T47D (cell line): ENCODE results near the gene DLX6.

Source experiments
- DNase-seq, 2 experiments: peaks; one replicate each; pipeline versions ENCODE4 v3.0.0 to v3.0.0-alpha.2; 2011 to 2012; ENCODE audit warnings: low read depth in 1 of 2, low spot score in 1 of 2
- JUND ChIP-seq: IDR thresholded peaks from 2 replicates; pipeline ENCODE4 v1.6.1; 2012; ENCODE audit warnings: low read depth
- in situ Hi-C: cut with HindIII; loops from 2 replicates; pipeline ENCODE4 v1.10.0; 2016; ENCODE audit warnings: low sequenced_read_pairs, low pct_unique_long_range_greater_than_20kb

The DLX6 gene

DNA sequence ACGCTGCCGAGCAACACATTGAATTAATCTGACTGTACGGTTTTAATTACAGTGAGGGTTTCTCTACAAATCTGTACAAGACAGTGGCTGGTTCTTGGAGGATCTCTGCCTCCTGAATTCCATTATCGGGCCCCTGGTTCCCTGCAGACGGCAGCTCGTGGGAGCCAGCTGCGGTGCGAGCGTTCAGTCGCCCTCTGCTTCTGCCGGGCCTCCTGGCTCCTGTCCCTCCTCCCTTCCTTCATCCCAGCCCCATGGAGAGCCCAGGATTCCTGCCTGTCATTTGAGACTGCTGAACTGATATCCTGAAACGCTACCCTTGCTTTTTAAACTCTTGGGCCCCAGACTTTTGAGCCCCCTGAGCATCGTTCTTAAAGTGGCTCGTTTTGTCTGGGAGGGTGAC is 6.6 kb upstream of the DLX6 start:
- in situ Hi-C loops: no loop called here
- no peak for DNase-seq
- no peak for TF ChIP-seq JUND

DNA sequence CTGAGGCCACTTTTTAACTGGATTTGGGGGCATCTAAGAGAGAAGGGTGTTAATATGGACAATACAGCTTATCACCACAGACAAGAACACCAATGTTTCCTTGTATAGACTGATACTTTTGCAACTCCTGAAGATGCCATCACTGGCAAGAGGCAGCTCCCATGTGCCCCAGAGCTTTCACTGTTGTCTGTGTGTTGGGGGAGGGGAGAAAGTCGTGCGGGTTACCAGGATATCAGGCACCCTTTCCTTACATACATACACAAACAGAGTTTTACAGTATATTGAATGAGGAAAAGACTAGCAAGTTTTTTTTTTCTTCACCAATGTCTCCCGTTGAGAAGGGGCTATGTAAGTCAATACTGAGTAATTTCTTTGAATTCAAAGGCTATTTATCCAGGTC is 4.1 kb upstream of the DLX6 start:
- in situ Hi-C loops: no loop called here
- TF ChIP-seq JUND: no peak
- no peak for DNase-seq

- TF ChIP-seq JUND: no peak
- no peak for DNase-seq
- in situ Hi-C loops: no loop called here
Observed at GRCh38 chr7:97001656-97002554, 3.4 kb upstream of the DLX6 start.

DNA sequence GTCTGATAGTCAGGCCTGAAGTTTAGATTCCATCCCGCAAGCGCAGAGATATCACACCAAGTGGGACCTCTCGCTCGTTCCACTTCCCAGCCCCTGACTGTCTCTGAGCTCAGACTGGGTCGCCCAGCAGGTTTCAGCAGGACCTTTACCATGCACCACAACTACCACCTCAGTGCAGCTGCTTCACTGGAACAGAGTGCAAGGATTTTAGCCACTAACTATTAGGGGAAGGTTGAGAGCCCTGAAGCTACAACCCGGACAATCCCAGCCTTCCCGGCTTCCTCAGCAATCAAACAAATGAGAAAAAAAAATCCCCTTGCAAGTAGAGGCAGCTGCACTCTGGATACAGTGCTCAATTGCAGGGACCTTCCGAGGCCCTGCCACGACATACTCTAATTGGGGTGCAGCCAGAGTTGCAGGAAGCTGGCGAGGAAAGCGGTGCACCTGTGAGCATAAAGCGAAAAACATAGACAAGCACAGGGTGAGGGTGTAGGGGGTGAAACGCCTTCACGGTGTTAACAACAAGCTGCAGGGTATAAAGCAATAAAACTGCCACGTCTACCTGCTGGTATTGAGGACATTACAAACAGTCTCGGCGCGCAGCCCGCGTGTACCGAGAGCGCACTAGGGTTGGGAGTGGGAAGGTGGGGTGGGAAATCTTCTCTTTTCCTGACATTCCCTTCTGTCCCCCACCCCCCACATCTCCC is 2.6 kb upstream of the DLX6 start:
- DNase-seq: no peak
- no peak for TF ChIP-seq JUND
- in situ Hi-C loops: no loop called here

DNA sequence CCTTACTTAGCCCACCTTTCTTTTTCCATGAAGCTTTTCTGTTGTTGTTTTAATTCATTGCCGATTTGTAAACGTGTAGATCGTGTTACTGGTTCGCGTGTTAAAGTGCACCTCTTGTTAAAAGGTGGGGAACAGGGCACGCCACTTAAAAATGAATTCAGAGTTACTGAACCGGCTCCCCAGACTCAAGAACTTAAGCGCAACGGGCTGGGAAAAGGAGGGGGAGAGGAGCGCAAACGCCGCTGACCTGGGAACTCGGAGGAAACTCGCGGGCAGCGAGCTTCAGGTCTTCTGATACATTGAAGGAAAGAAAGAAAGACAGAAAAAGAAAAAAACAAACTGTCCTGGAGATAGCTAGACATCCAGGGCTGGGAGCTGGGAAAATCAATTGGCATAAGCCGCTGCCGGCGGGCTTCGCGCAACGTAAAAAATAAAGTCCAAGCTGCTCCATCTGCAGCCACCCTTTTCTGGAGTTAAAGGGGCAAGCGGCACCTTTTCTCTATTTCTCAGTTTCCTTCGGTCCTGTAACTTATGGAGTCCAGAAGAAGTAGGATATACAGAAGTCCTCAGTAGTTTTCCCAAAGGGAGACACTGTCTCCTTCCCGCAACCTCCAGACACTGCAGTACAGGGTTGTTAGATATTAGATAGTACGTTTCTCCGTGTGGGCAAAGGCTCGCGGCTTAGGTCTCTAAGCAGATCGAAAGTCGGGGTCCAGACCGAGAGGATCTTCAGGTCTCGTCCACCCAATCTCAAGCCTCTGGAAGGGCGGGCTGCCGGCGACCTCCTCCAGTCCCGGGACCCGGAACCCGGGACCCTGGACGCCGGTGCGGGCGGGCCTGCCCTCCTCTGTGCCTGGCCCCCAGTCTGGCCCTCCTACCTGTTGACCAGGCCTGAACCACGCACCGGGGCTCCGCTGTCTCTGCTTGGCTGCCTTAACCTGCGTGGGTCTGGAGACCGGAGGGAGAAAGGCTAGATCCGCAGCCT is 1.8 kb upstream of the DLX6 start:
- DNase-seq: no peak
- in situ Hi-C loops: no loop called here
- TF ChIP-seq JUND: no peak

DNA sequence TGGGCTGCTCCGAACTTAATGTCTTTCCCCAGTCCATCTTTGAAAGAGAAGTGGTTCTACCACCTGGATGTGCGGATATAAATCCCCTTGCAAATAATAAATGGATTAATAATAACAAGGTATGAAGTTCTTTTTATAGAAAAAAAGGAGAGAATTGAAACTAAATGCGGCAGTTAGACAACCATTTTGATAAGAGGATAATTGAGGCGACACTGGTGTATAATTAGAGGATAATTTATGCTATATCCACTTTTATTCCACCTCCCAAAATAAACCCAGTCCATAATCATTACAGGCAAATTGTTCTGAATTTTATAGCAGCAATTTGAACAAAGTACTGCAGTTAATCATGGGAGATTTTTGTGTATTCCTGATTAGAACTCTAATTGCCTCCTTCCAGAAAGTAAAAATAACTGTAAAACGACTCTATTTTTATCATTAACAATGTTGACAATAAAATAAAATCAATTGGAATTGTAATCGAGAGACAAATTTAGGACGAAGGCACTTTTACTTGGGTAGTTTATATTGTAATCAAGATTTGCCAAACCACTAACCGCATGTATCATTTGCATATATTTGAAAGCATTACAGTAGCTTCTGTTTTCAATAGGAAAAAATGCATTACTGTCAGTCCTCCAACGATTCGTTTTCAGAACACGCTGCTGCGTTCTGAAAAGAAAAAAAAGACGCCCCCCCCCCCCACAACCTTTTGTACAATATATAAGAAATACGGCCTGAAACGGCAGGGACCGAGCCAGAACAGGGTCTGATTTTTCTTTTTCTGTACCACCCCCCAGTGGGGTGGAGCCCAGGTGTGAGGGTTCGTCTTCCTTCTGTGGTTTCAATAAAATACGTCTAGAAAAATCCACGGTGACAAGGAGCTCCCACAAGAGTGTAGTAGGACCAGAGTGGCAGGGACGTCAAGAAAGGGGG is 838 bp upstream of the DLX6 start:
- in situ Hi-C loops: no loop called here
- no peak for DNase-seq
- TF ChIP-seq JUND: no peak

GRCh38 chr7:97006055-97006815 is 882 bp downstream of the DLX6 start:
- in situ Hi-C loops: no loop called here
- DNase-seq: no peak
- TF ChIP-seq JUND: no peak

GRCh38 chr7:97006816-97007582 is 1.6 kb downstream of the DLX6 start:
- no peak for TF ChIP-seq JUND
- in situ Hi-C loops: no loop called here
- DNase-seq: no peak

DNA sequence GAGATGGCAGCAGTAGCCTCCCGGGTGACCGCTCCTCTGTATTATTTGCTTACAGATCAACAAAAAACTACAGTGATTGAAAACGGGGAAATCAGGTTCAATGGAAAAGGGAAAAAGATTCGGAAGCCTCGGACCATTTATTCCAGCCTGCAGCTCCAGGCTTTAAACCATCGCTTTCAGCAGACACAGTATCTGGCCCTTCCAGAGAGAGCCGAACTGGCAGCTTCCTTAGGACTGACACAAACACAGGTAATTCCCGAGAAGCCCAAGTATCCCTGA is 2.2 kb downstream of the DLX6 start:
- in situ Hi-C loops: no loop called here
- no peak for DNase-seq
- TF ChIP-seq JUND: no peak

- no peak for DNase-seq
- TF ChIP-seq JUND: no peak
- in situ Hi-C loops: no loop called here
Observed at GRCh38 chr7:97008275-97008917, 3.0 kb downstream of the DLX6 start.
